Fibroblast of lung (primary cell): ENCODE results near the gene TMEM255B. TPM values are rescaled to one million over a fixed set of nuclear protein-coding genes. Genes with fewer than 3 reads are reported as not detected.

Source experiments
- DNase-seq, 2 donors: peaks; one replicate each; pipeline versions ENCODE4 v3.0.0 to v3.0.0-alpha.2; 2010; ENCODE audit warnings: low read depth in 2 of 2
- H2AFZ ChIP-seq: 2 replicates; pipeline ENCODE4 v1.5.1; 2012; ENCODE audit warnings: low read length, control low read depth, inconsistent platforms
- H3K27ac ChIP-seq: 2 replicates; pipeline ENCODE4 v1.5.1; 2011; ENCODE audit warnings: low read length, control low read depth; ENCODE audit not compliant: insufficient read depth
- H3K27me3 ChIP-seq: 2 replicates; pipeline ENCODE4 v1.5.1; 2011; ENCODE audit warnings: mild to moderate bottlenecking, low read length; ENCODE audit not compliant: control insufficient read depth, insufficient read depth
- H3K36me3 ChIP-seq: 2 replicates; pipeline ENCODE4 v1.5.1; 2011; ENCODE audit warnings: low read length; ENCODE audit not compliant: control insufficient read depth, insufficient read depth
- H3K4me1 ChIP-seq: 2 replicates; pipeline ENCODE4 v1.5.1; 2011; ENCODE audit warnings: low read length; ENCODE audit not compliant: control insufficient read depth, insufficient read depth; ENCODE audit errors: extremely low read depth
- H3K4me2 ChIP-seq: 2 replicates; pipeline ENCODE4 v1.5.1; 2011; ENCODE audit warnings: low read length, control low read depth; ENCODE audit not compliant: insufficient read depth; ENCODE audit errors: extremely low read depth
- H3K4me3 ChIP-seq, 4 experiments: fragments of 200-600 bp in 1 of 4; sonication (generic) in 1 of 4; replicated peaks in 1 of 4; 2 replicates each; pipeline ENCODE4 v1.5.1; 2011 to 2016; ENCODE audit warnings: low read length in 4 of 4, low read depth in 3 of 4, mild to moderate bottlenecking in 3 of 4, control low read depth in 2 of 4, inconsistent platforms in 1 of 4, mixed read lengths in 1 of 4; ENCODE audit not compliant: insufficient read depth in 1 of 4; ENCODE audit errors: control extremely low read depth in 1 of 4
- H3K79me2 ChIP-seq: 2 replicates; pipeline ENCODE4 v1.5.1; 2012; ENCODE audit warnings: mild to moderate bottlenecking, low read length, inconsistent platforms; ENCODE audit not compliant: control insufficient read depth, insufficient read depth
- H3K9ac ChIP-seq: 2 replicates; pipeline ENCODE4 v1.5.1; 2011; ENCODE audit warnings: mild to moderate bottlenecking, low read length, control low read depth; ENCODE audit not compliant: insufficient read depth
- H3K9me3 ChIP-seq: 2 replicates; pipeline ENCODE4 v1.5.1; 2012; ENCODE audit warnings: low read depth, low read length; ENCODE audit not compliant: control insufficient read depth, insufficient read depth
- H4K20me1 ChIP-seq: 2 replicates; pipeline ENCODE4 v1.5.1; 2011; ENCODE audit warnings: low read length; ENCODE audit not compliant: control insufficient read depth, insufficient read depth; ENCODE audit errors: extremely low read depth
- EZH2 ChIP-seq: IDR thresholded peaks from 2 replicates; pipeline ENCODE4 v1.5.1; 2012; ENCODE audit warnings: low read length, control low read depth, mild to moderate bottlenecking; ENCODE audit errors: missing control alignments
- polyA plus RNA-seq, 2 donors: library from polyadenylated mRNA; depleted of rRNA in 1 of 2; stranded (reverse) in 1 of 2; unstranded in 1 of 2; fragments of >200 nt; gene quantifications; 2 replicates each; pipeline ENCODE4 v1.2.1, GENCODE V29; 2011 to 2012; ENCODE audit warnings: missing spikeins in 1 of 2
- total RNA-seq: library from RNA; depleted of rRNA; stranded (reverse); fragments of >200 nt; gene quantifications from 2 replicates; pipeline ENCODE4 v1.2.1, GENCODE V29; 2014
- TF ChIP-seq, protein P1 (sequence below), 2 donors: IDR thresholded peaks in 1 of 2; conservative IDR thresholded peaks in 1 of 2; 1 replicate in 1 of 2; 2 replicates in 1 of 2; pipeline ENCODE4 v1.5.1; 2011 to 2012; ENCODE audit warnings: low read length in 2 of 2, control low read depth in 1 of 2, inconsistent platforms in 1 of 2, low read depth in 1 of 2, mild to moderate bottlenecking in 1 of 2

Gene TMEM255B
- total and polyA plus RNA-seq, 2 donors (not counting 1 experiment from before 2014, with no cell fraction given): 2.4 to 10.4 TPM

DNA sequence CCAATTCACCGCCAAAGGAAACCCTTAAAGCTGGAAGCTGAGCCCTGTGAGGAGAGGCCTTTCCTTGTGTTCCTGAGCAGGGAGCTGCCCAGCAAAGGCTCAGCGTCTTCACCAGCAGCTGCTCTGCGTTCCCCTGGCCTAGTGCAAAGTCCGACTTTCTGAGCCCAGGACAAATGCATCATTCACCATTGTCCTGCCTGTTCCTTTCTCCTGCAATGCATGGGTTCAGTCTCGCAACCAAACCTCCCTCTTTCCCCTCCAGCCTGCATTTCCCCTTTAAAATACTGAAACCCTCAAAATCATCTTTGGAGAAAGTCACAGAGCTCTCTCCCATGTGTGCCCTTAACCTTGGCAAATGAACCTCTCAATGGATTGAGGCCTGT lies 12.9 kb upstream of the TMEM255B start:
- H3K4me2 ChIP-seq: no peak overlapping the region
- H3K27ac ChIP-seq: no peak overlapping the region
- DNase-seq: no peak
- H3K9me3 ChIP-seq: peaks cover 2% of the 10 kb centered on the region
- H3K9ac ChIP-seq: no peak overlapping the region
- H2AFZ ChIP-seq: no peak overlapping the region
- H4K20me1 ChIP-seq: no peaks in the 10 kb centered on the region
- H3K79me2 ChIP-seq: no peaks in the 10 kb centered on the region
- no peaks in the 10 kb centered on the region for H3K4me1 ChIP-seq
- TF ChIP-seq, protein P1, sequence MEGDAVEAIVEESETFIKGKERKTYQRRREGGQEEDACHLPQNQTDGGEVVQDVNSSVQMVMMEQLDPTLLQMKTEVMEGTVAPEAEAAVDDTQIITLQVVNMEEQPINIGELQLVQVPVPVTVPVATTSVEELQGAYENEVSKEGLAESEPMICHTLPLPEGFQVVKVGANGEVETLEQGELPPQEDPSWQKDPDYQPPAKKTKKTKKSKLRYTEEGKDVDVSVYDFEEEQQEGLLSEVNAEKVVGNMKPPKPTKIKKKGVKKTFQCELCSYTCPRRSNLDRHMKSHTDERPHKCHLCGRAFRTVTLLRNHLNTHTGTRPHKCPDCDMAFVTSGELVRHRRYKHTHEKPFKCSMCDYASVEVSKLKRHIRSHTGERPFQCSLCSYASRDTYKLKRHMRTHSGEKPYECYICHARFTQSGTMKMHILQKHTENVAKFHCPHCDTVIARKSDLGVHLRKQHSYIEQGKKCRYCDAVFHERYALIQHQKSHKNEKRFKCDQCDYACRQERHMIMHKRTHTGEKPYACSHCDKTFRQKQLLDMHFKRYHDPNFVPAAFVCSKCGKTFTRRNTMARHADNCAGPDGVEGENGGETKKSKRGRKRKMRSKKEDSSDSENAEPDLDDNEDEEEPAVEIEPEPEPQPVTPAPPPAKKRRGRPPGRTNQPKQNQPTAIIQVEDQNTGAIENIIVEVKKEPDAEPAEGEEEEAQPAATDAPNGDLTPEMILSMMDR (conservative IDR thresholded peaks at IDR 0.05 in 1 of 2, IDR thresholded peaks at IDR 0.05 in 1 of 2; ENCODE audit: low read depth in 1 of 2, low read length in 2 of 2): no peak
- no peak for TF ChIP-seq EZH2
- no peaks in the 10 kb centered on the region for H3K27me3 ChIP-seq
- H3K4me3 ChIP-seq: no peak overlapping the region
- H3K36me3 ChIP-seq: no peaks in the 10 kb centered on the region

DNA sequence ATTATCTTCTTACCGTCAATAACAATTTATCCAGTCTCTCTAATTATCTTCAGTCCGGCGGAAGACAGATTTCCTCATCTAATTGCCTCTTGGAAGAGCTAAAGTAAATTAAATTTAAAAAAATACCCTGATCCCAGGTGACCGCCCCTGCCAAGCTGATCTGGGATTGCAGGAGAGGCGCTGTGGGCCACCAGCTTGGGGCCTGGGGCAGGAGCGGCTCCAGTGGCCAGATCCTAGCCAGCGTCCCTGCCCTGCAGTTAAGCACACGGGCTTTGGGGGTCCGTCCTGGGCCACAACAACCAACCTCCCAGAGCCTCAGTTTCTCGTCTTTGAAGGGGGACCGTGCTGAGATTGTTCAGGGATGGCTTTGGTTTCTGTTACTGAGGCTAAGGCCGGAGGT lies 12.4 kb upstream of the TMEM255B start:
- DNase-seq: no peak
- no peak overlapping the region for H2AFZ ChIP-seq

DNA sequence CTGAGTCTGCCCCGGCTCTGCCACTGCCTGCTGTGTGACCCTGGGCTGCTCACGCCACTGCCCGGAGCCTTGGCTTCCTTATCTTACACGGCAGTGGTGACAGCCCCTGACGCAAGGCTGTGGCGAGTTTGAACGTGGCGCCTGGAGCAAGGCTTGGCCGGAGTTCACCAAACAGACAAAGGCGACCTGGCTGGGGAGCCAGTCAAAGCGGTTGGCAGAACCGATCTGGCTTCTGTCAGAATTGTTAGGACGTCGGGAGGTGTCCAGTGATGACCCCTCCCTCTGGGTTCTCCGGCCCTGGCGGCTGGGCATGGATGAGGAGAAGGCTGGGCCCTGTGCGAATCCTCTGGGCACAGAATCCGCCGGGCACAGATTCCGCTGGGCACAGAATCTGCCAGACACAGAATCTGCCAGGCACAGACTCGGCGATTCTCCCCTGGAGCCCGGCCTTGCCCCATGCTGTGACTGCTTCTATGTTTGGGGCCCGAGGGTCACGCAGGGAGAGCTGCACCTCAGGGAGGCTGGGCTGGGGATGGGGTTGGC lies 11.7 kb upstream of the TMEM255B start:
- Histone ChIP-seq H3K4me2 (no peak overlapping the region), H3K36me3 (no peaks in the 10 kb centered on the region), H2AFZ (no peak overlapping the region), H3K9ac (no peak overlapping the region), H3K9me3 (peaks cover 2% of the 10 kb centered on the region), H3K4me3 (no peak overlapping the region), H3K79me2 (no peaks in the 10 kb centered on the region), H4K20me1 (no peaks in the 10 kb centered on the region), H3K27me3 (no peaks in the 10 kb centered on the region), H3K4me1 (no peaks in the 10 kb centered on the region), H3K27ac (no peak overlapping the region)
- no peak for DNase-seq
- TF ChIP-seq, protein P1 (conservative IDR thresholded peaks at IDR 0.05 in 1 of 2, IDR thresholded peaks at IDR 0.05 in 1 of 2; ENCODE audit: low read depth in 1 of 2, low read length in 2 of 2): no peak
- no peak for TF ChIP-seq EZH2

More for the DNA sequence above, 12.4 kb upstream of the TMEM255B start:
- no peaks in the 10 kb centered on the region for H4K20me1 ChIP-seq
- no peak overlapping the region for H3K9ac ChIP-seq
- H3K79me2 ChIP-seq: no peaks in the 10 kb centered on the region
- H3K4me3 ChIP-seq: no peak overlapping the region
- no peaks in the 10 kb centered on the region for H3K4me1 ChIP-seq
- H3K9me3 ChIP-seq: peaks cover 2% of the 10 kb centered on the region
- no peak for TF ChIP-seq EZH2
- TF ChIP-seq, protein P1 (conservative IDR thresholded peaks at IDR 0.05 in 1 of 2, IDR thresholded peaks at IDR 0.05 in 1 of 2; ENCODE audit: low read depth in 1 of 2, low read length in 2 of 2): no peak
- no peaks in the 10 kb centered on the region for H3K27me3 ChIP-seq
- no peak overlapping the region for H3K4me2 ChIP-seq
- no peaks in the 10 kb centered on the region for H3K36me3 ChIP-seq
- no peak overlapping the region for H3K27ac ChIP-seq
